Endothelial cell of umbilical vein (primary cell): ENCODE results near the gene ZNHIT2.

ENCODE experiments used
- CTCF ChIP-seq, 2 donors: IDR thresholded peaks; 1 replicate in 1 of 2; 2 replicates in 1 of 2; pipeline ENCODE4 v1.5.1; 2011; ENCODE audit warnings: low read length in 2 of 2, mild to moderate bottlenecking in 2 of 2, moderate library complexity in 2 of 2, control low read depth in 1 of 2, inconsistent platforms in 1 of 2, low read depth in 1 of 2; ENCODE audit not compliant: insufficient read depth in 1 of 2; ENCODE audit errors: extremely low read depth in 1 of 2
- EZH2 ChIP-seq: IDR thresholded peaks from 2 replicates; pipeline ENCODE4 v1.6.1; 2012; ENCODE audit warnings: borderline replicate concordance, low read depth, mild to moderate bottlenecking, moderate library complexity, low read length, inconsistent platforms; ENCODE audit not compliant: severe bottlenecking
- GATA2 ChIP-seq: IDR thresholded peaks from 2 replicates; pipeline ENCODE4 v1.7.0; 2011; ENCODE audit warnings: low read depth, mild to moderate bottlenecking, moderate library complexity, mixed read lengths, low read length; ENCODE audit not compliant: insufficient read length, insufficient read depth
- JUN ChIP-seq: IDR thresholded peaks from 2 replicates; pipeline ENCODE4 v1.6.1; 2011; ENCODE audit warnings: borderline replicate concordance, low read depth; ENCODE audit not compliant: insufficient read length, insufficient read depth
- MAX ChIP-seq: IDR thresholded peaks from 2 replicates; pipeline ENCODE4 v1.6.1; 2011; ENCODE audit not compliant: insufficient read depth, insufficient read length
- MYC ChIP-seq: IDR thresholded peaks from one replicate; pipeline ENCODE4 v1.6.1; 2011; ENCODE audit warnings: mild to moderate bottlenecking, low read depth, low read length
- POLR2A ChIP-seq: IDR thresholded peaks from 2 replicates; pipeline ENCODE4 v1.6.1; 2012; ENCODE audit warnings: low read depth, mild to moderate bottlenecking, control low read depth, low read length
- POLR2AphosphoS5 ChIP-seq: IDR thresholded peaks from 2 replicates; pipeline ENCODE4 v1.6.1; 2012; ENCODE audit warnings: low read depth, mild to moderate bottlenecking, control low read depth, low read length, moderate library complexity; ENCODE audit not compliant: insufficient read depth

GRCh38 chr11:65132988-65133700 is 15.6 kb upstream of the ZNHIT2 start:
- TF ChIP-seq CTCF (IDR thresholded peaks at IDR 0.05; ENCODE audit: extremely low read depth in 1 of 2, insufficient read depth in 1 of 2, low read depth in 1 of 2, low read length in 2 of 2) (no peak), POLR2A (no peak), EZH2 (no peak), MAX (no peak), POLR2AphosphoS5 (no peak), JUN (no peak), MYC (no peak), GATA2 (no peak)
